Measurements from ENCODE around the gene ARHGEF28.

Gene ARHGEF28

DNA sequence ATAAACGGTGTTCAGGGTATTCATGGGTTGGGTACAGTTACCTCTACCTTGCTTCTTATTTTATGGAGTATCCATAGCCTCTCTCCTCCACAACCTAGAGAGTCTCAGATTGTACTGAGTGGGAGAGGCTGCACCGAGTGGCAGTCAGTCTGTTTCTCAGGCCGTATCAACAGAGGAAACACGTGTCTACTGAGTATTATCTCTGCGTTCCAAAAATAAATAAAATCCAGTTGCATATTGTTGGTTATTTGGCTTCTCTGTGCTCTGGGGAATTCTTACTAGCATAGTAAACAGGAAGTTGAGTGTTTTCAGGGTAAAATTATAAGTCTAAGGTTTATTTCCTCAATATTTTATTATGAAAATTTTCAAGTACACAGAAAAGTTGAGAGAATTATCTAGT, 231.0 kb downstream of the ARHGEF28 start:
- Histone ChIP-seq H3K4me2 (ENCODE audit: low read depth, low read length, poor library complexity, severe bottlenecking) (no peak overlapping the region), H3K9me3 (ENCODE audit: insufficient read depth, low read depth, low read length) (no peaks in the 10 kb centered on the region), H3K36me3 (ENCODE audit: insufficient read depth, low read length) (no peaks in the 10 kb centered on the region), H3K4me3 (ENCODE audit: low read length, poor library complexity, severe bottlenecking) (no peak overlapping the region), H3F3A (ENCODE audit: low read depth) (no peaks in the 10 kb centered on the region), H3K9me2 (replicated peaks; ENCODE audit: low read depth, low read length) (no peaks in the 10 kb centered on the region), H3K9ac (ENCODE audit: low read depth, low read length, poor library complexity, severe bottlenecking) (no peak overlapping the region), H4K20me1 (ENCODE audit: insufficient read depth, low read length, poor library complexity, severe bottlenecking) (no peaks in the 10 kb centered on the region), H3K79me2 (ENCODE audit: insufficient read depth, low read length) (no peaks in the 10 kb centered on the region), H3K4me1 (ENCODE audit: insufficient read depth, low read length, poor library complexity, severe bottlenecking) (no peaks in the 10 kb centered on the region), H3K27me3 (ENCODE audit: insufficient read depth, low read length, poor library complexity, severe bottlenecking) (no peaks in the 10 kb centered on the region), H2AFZ (ENCODE audit: low read length) (no peak overlapping the region)
- TF ChIP-seq, protein P1, sequence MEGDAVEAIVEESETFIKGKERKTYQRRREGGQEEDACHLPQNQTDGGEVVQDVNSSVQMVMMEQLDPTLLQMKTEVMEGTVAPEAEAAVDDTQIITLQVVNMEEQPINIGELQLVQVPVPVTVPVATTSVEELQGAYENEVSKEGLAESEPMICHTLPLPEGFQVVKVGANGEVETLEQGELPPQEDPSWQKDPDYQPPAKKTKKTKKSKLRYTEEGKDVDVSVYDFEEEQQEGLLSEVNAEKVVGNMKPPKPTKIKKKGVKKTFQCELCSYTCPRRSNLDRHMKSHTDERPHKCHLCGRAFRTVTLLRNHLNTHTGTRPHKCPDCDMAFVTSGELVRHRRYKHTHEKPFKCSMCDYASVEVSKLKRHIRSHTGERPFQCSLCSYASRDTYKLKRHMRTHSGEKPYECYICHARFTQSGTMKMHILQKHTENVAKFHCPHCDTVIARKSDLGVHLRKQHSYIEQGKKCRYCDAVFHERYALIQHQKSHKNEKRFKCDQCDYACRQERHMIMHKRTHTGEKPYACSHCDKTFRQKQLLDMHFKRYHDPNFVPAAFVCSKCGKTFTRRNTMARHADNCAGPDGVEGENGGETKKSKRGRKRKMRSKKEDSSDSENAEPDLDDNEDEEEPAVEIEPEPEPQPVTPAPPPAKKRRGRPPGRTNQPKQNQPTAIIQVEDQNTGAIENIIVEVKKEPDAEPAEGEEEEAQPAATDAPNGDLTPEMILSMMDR (conservative IDR thresholded peaks at IDR 0.05; ENCODE audit: low read length), result no peak
- TF ChIP-seq EZH2phosphoT487 (IDR thresholded peaks at IDR 0.05; ENCODE audit: borderline replicate concordance), result no peak

DNA sequence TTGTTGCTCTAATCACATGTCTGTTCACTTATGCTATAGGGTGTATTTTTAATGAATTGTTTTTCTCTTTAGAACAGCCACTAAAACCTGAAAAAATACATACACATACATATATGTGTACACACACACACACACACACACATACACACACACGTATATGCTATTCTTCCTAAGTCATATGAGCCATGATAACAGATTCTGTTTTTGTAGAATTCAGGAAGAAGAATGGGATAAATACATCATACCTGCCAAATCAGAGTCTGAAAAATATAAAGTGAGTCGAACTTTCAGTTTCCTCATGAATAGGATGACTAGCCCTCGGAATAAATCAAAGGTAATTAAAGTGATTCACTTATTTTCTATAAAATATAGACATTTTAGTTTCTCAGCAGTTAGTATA, 231.4 kb downstream of the ARHGEF28 start:
- H2AFZ ChIP-seq (ENCODE audit: low read length), result no peak overlapping the region
- H3K4me2 ChIP-seq (ENCODE audit: low read depth, low read length, poor library complexity, severe bottlenecking), result no peak overlapping the region
- H3K27me3 ChIP-seq (ENCODE audit: insufficient read depth, low read length, poor library complexity, severe bottlenecking), result no peaks in the 10 kb centered on the region
- H3K9me2 ChIP-seq (replicated peaks; ENCODE audit: low read depth, low read length), result no peaks in the 10 kb centered on the region
- H3F3A ChIP-seq (ENCODE audit: low read depth), result no peaks in the 10 kb centered on the region
- TF ChIP-seq, protein P1 (conservative IDR thresholded peaks at IDR 0.05; ENCODE audit: low read length), result no peak
- H3K36me3 ChIP-seq (ENCODE audit: insufficient read depth, low read length), result no peaks in the 10 kb centered on the region
- H3K9me3 ChIP-seq (ENCODE audit: insufficient read depth, low read depth, low read length), result no peaks in the 10 kb centered on the region
- H3K9ac ChIP-seq (ENCODE audit: low read depth, low read length, poor library complexity, severe bottlenecking), result no peak overlapping the region
- no peaks in the 10 kb centered on the region for H3K79me2 ChIP-seq (ENCODE audit: insufficient read depth, low read length)
- no peak overlapping the region for H3K4me3 ChIP-seq (ENCODE audit: low read length, poor library complexity, severe bottlenecking)
- no peaks in the 10 kb centered on the region for H4K20me1 ChIP-seq (ENCODE audit: insufficient read depth, low read length, poor library complexity, severe bottlenecking)
- H3K4me1 ChIP-seq (ENCODE audit: insufficient read depth, low read length, poor library complexity, severe bottlenecking), result no peaks in the 10 kb centered on the region

DNA sequence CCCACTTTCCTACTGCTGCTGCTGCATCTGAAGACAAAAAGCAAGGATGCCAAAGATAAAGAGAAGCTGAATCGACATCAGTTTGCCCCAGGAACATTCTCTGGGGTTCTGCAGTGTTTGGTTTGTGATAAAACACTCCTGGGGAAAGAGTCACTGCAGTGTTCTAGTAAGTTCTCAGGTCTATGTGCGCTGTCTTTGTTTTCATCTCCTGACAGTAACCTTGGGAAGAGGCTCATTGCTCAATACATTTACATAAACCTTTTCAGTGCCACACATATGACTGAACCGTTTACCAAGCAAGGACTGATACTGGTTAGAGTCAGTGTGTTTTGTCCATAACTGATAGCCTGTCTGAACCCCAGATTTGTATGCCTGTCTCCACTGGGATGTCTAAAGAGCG, 232.1 kb downstream of the ARHGEF28 start:
- H2AFZ ChIP-seq (ENCODE audit: low read length), result no peak overlapping the region
- no peaks in the 10 kb centered on the region for H3K9me2 ChIP-seq (replicated peaks; ENCODE audit: low read depth, low read length)
- H3F3A ChIP-seq (ENCODE audit: low read depth), result no peaks in the 10 kb centered on the region
- H3K9ac ChIP-seq (ENCODE audit: low read depth, low read length, poor library complexity, severe bottlenecking), result no peak overlapping the region
- no peaks in the 10 kb centered on the region for H3K36me3 ChIP-seq (ENCODE audit: insufficient read depth, low read length)
- H3K4me3 ChIP-seq (ENCODE audit: low read length, poor library complexity, severe bottlenecking), result no peak overlapping the region
- H3K4me2 ChIP-seq (ENCODE audit: low read depth, low read length, poor library complexity, severe bottlenecking), result no peak overlapping the region
- no peaks in the 10 kb centered on the region for H3K9me3 ChIP-seq (ENCODE audit: insufficient read depth, low read depth, low read length)
- no peak for TF ChIP-seq EZH2phosphoT487 (IDR thresholded peaks at IDR 0.05; ENCODE audit: borderline replicate concordance)
- no peaks in the 10 kb centered on the region for H3K27me3 ChIP-seq (ENCODE audit: insufficient read depth, low read length, poor library complexity, severe bottlenecking)
- H3K4me1 ChIP-seq (ENCODE audit: insufficient read depth, low read length, poor library complexity, severe bottlenecking), result no peaks in the 10 kb centered on the region
- H4K20me1 ChIP-seq (ENCODE audit: insufficient read depth, low read length, poor library complexity, severe bottlenecking), result no peaks in the 10 kb centered on the region
- no peaks in the 10 kb centered on the region for H3K79me2 ChIP-seq (ENCODE audit: insufficient read depth, low read length)

DNA sequence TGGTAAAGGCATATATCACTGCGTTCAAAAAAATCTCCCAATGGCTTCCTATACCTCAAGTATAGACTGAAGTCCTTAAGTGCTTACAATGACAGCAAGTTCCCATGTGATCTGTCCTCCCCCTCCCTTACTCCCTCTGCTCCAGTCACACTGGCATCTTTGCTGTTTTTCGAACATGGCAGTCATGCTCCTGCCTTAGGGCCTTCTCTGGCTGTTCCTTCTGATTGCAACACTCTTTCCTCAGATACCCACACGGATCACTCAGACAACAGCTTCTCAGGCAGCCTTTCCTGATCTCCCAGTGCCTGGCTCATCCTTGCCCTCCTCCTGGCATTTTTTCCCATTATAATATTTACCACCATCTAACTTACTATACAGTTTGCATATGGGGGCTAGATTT, 232.8 kb downstream of the ARHGEF28 start:
- Histone ChIP-seq H3K4me1 (ENCODE audit: insufficient read depth, low read length, poor library complexity, severe bottlenecking) (no peaks in the 10 kb centered on the region), H3K4me2 (ENCODE audit: low read depth, low read length, poor library complexity, severe bottlenecking) (no peak overlapping the region), H3K27me3 (ENCODE audit: insufficient read depth, low read length, poor library complexity, severe bottlenecking) (no peaks in the 10 kb centered on the region), H3K36me3 (ENCODE audit: insufficient read depth, low read length) (no peaks in the 10 kb centered on the region), H3K9ac (ENCODE audit: low read depth, low read length, poor library complexity, severe bottlenecking) (no peak overlapping the region), H3K9me3 (ENCODE audit: insufficient read depth, low read depth, low read length) (no peaks in the 10 kb centered on the region), H3K79me2 (ENCODE audit: insufficient read depth, low read length) (no peaks in the 10 kb centered on the region), H3F3A (ENCODE audit: low read depth) (no peaks in the 10 kb centered on the region), H2AFZ (ENCODE audit: low read length) (no peak overlapping the region), H3K4me3 (ENCODE audit: low read length, poor library complexity, severe bottlenecking) (no peak overlapping the region), H3K9me2 (replicated peaks; ENCODE audit: low read depth, low read length) (no peaks in the 10 kb centered on the region), H4K20me1 (ENCODE audit: insufficient read depth, low read length, poor library complexity, severe bottlenecking) (no peaks in the 10 kb centered on the region)
- TF ChIP-seq EZH2phosphoT487 (IDR thresholded peaks at IDR 0.05; ENCODE audit: borderline replicate concordance), result no peak
- TF ChIP-seq, protein P1 (conservative IDR thresholded peaks at IDR 0.05; ENCODE audit: low read length), result no peak

All from Loucy (cell line).